ENCODE results near the gene USP12.

The USP12 gene

DNA sequence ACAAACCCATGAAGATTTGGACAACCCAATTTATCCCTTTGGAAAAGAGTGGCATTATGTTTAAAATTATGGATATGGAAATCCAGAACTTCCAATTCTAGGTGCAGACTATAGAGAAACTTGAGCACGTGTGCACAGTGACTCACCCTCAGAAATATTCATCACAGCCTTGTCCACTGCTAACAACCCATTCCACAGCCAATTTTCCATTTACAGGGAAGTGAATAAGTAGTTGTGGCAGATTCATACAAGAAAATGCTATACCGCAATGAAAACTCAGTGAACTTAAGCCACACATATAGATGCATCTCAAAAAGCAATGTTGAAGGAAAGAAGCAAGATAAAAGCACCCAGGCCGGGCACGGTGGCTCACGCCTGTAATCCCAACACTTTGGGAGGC, 133.3 kb downstream of the USP12 start:
- no peak for DNase-seq (ENCODE audit: extremely low read depth, low read depth)
- TF ChIP-seq, protein P1, sequence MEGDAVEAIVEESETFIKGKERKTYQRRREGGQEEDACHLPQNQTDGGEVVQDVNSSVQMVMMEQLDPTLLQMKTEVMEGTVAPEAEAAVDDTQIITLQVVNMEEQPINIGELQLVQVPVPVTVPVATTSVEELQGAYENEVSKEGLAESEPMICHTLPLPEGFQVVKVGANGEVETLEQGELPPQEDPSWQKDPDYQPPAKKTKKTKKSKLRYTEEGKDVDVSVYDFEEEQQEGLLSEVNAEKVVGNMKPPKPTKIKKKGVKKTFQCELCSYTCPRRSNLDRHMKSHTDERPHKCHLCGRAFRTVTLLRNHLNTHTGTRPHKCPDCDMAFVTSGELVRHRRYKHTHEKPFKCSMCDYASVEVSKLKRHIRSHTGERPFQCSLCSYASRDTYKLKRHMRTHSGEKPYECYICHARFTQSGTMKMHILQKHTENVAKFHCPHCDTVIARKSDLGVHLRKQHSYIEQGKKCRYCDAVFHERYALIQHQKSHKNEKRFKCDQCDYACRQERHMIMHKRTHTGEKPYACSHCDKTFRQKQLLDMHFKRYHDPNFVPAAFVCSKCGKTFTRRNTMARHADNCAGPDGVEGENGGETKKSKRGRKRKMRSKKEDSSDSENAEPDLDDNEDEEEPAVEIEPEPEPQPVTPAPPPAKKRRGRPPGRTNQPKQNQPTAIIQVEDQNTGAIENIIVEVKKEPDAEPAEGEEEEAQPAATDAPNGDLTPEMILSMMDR (IDR thresholded peaks at IDR 0.05; ENCODE audit: low read depth, low read length): no peak

DNA sequence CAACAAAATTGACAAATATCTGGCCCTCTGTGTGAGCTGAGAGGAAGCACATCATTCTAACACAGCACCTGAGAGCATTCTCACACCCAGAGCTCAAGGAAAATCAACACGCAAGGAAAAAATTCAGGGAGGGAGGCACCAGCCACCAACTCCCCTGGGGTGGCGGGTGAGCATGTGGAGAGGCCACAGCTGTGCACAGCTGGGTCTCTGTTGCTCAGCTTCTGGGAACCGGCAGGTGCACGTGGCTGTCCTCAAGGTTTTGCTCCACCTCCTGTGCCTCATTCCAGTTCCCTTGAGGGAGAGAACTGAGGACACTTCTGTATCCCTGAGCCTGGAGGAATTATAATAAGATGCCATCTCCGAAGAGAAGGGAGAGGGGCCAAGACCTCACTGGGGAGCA, 134.0 kb downstream of the USP12 start:
- no peak for DNase-seq (ENCODE audit: extremely low read depth, low read depth)
- TF ChIP-seq, protein P1 (IDR thresholded peaks at IDR 0.05; ENCODE audit: low read depth, low read length): no peak

DNA sequence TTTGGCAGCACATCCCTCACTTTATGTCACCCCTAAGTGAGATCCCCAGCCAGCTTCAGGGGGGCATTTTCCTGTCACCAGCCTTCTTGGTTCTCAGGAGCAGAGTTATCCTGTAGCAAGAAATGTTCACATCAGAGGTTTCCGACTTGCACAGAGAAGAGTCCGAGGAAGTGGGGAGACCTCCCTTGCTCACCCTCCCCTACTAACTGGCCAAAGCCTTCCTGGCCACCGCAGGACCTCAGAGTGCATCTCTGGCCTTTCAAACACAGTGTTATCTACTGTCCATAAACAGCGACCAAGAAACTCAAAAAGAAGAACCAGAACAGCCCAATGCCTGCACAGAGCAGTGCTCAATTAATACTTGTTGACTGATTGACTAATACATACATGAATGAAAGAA, 134.4 kb downstream of the USP12 start:
- DNase-seq (ENCODE audit: extremely low read depth, low read depth): no peak
- TF ChIP-seq, protein P1 (IDR thresholded peaks at IDR 0.05; ENCODE audit: low read depth, low read length): no peak

DNA sequence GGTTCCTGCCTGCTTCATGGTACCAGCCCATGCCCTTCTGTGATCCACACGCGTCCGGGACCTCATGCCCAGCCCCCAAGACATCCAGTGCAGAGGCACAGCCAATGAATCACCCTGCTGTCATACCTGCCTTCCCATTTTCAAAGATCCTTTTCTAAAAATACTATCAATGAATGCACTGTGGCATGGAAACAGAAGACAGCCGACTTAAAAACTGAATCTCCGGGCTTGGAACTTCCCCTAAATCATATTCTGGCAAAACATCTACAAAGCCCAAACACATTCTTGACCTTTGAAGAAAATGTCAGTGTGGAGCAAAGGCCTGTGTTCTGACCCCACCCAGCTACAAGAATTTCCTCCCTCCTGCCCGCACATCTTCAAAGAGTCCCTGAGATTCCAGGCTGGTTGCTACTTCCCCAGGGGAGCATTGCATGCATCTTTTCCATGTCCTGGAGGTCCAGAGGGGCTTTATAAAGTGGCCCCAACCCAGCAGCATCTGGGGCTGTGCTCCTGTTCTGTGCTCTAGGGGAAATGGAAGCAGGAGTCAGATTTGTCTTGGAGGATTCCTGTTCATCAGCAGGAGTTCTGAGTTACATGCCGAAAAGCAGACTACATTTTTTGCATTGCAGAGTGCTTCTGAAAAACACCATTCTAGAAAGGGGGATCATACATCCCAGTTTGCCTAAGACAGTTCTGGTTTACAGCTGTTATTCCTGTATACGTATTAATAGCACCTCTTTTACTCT, 135.2 kb downstream of the USP12 start:
- DNase-seq (ENCODE audit: extremely low read depth, low read depth): no peak
- TF ChIP-seq, protein P1 (IDR thresholded peaks at IDR 0.05; ENCODE audit: low read depth, low read length): no peak

DNA sequence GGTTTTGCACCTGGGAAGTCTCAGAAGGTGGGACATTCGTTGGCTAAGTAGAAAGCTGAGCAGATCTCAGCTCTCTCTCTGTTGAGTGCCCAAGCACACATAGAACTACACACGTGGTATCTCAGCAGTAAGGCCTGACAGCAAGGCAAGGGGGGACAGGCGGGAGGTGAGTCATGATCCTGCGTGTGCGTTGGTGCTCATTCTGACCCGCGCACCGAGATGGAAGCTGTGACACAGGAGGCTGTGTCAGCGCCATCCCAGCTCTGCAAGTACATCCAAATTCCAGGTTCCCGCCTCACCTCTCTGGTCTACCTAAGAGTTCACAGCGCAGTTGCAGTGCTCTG, 135.7 kb downstream of the USP12 start:
- no peak for DNase-seq (ENCODE audit: extremely low read depth, low read depth)
- TF ChIP-seq, protein P1 (IDR thresholded peaks at IDR 0.05; ENCODE audit: low read depth, low read length): no peak

DNA sequence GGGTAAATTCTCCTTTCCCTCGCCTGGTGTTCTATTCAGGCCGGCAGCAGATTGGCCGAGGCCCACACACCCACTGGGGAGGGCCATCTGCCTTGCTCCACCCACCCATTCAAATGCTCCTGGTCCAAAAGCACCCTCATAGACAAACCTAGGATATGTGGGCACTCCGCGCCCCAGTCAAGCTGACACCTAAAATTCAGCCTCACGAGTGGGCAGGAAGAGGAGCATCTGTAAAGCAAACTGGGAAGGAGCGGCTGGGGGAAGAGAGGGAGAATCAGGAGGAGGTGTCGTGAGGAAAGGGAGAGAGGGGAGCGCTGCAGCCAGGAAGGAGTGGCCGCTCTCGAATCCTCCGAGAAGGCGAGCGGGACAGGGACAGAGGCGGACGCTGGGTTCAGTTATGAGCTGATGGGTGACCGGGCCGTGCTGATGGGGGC, 136.9 kb downstream of the USP12 start:
- TF ChIP-seq, protein P1 (IDR thresholded peaks at IDR 0.05; ENCODE audit: low read depth, low read length): no peak
- no peak for DNase-seq (ENCODE audit: extremely low read depth, low read depth)

DNA sequence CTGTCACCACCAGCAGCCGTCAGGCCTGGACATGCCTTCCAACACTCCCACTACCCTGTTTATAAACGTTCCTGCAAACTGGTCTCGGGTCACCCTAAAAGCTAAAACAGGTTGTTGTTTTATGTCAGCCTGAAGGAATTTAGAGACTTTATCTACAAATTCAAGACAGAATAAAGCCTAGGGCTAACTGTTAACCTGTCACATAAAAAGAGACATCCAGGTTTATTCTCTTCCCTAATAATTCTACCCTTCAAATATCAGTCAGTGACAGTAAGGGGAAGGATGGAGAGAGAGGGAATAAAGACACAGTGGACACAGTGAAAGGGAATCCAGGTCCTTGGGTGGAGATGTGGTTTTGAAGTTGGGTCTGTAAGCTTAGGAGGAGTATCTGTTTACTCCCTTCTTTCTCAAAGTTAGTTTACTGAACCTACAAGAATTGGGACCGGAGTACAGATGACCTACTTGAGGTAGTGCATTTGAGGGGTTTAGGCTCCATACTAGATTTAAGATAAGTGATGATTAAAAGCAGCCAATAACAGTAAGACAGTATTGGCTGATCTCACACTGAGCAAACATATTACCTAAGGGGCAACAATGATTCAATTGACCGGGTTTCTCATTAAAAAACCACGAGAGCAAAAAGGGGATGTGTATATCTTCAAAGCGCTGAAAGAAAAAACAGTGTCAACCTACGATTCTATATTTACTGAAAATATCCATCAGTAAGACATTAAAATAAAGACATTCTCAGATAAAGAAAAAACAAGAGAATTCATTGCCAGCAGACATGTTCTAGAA, 142.7 kb downstream of the USP12 start:
- DNase-seq (ENCODE audit: extremely low read depth, low read depth): no peak
- TF ChIP-seq, protein P1 (IDR thresholded peaks at IDR 0.05; ENCODE audit: low read depth, low read length): no peak

Measured in AG09319 (cell line).